HEK293 (cell line): Measurements from ENCODE around the gene STYXL1.

Experiments used
- CTCF ChIA-PET: fragments of 350-600 bp; formaldehyde crosslinking; extraction: SDS; loops from one replicate; lab custom pipeline; 2021; ENCODE audit warnings: antibody characterized with exemption; lab: Yijun Ruan, JAX
- POLR2A ChIA-PET: fragments of 300-600 bp; formaldehyde crosslinking; extraction: SDS; loops from one replicate; lab custom pipeline; 2020; ENCODE audit warnings: antibody characterized with exemption, inconsistent platforms; lab: Yijun Ruan, JAX
- H3K27ac ChIP-seq: fragments of 200-500 bp; sonication (Bioruptor generic); 2 replicates; pipeline ENCODE4 v1.5.1; 2014; ENCODE audit warnings: low read depth, low read length, control low read depth, inconsistent platforms; ENCODE audit errors: extremely low read depth
- H3K36me3 ChIP-seq, 2 experiments: fragments of 200-500 bp in 1 of 2; sonication (Bioruptor generic) in 1 of 2; 1 replicate in 1 of 2; 2 replicates in 1 of 2; pipeline ENCODE4 v1.5.1; 2014 to 2017; ENCODE audit warnings: inconsistent platforms in 2 of 2, low read length in 2 of 2; ENCODE audit not compliant: control insufficient read depth in 2 of 2, insufficient read depth in 1 of 2
- H3K4me1 ChIP-seq: fragments of 200-500 bp; sonication (Bioruptor generic); 2 replicates; pipeline ENCODE4 v1.5.1; 2014; ENCODE audit warnings: mild to moderate bottlenecking, low read length, inconsistent platforms; ENCODE audit not compliant: control insufficient read depth, insufficient read depth
- H3K4me3 ChIP-seq: 2 replicates; pipeline ENCODE4 v1.5.1; 2011; ENCODE audit warnings: low read depth, mild to moderate bottlenecking, control low read depth, low read length, moderate library complexity
- H3K9me3 ChIP-seq: fragments of 200-500 bp; sonication (Bioruptor generic); 2 replicates; pipeline ENCODE4 v1.5.1; 2014; ENCODE audit warnings: low read depth, low read length, inconsistent platforms; ENCODE audit not compliant: control insufficient read depth, insufficient read depth
- BCL11B ChIP-seq: fragments of 450-650 bp; formaldehyde crosslinking; IDR thresholded peaks from 2 replicates; pipeline ENCODE4 v1.5.1; 2016; ENCODE audit warnings: low read depth, missing biosample characterization, missing genetic modification characterization
- HOXC10 ChIP-seq: sonication (generic); formaldehyde crosslinking; IDR thresholded peaks from 2 replicates; pipeline ENCODE4 v1.8.1; 2023; ENCODE audit warnings: mild to moderate bottlenecking, missing genetic modification reagents
- KLF17 ChIP-seq: fragments of 450-650 bp; formaldehyde crosslinking; IDR thresholded peaks from 2 replicates; pipeline ENCODE4 v1.5.1; 2016; ENCODE audit warnings: missing biosample characterization, missing genetic modification characterization
- PRDM2 ChIP-seq: fragments of 450-650 bp; formaldehyde crosslinking; IDR thresholded peaks from 2 replicates; pipeline ENCODE4 v1.5.1; 2016; ENCODE audit warnings: missing biosample characterization, missing genetic modification characterization, borderline replicate concordance
- TCF7L2 ChIP-seq: IDR thresholded peaks from 2 replicates; pipeline ENCODE4 v1.6.1; 2011; ENCODE audit warnings: low read depth, mild to moderate bottlenecking, inconsistent platforms, low read length, moderate library complexity, borderline replicate concordance
- TRIM28 ChIP-seq: IDR thresholded peaks from 2 replicates; pipeline ENCODE4 v1.6.1; 2011; ENCODE audit warnings: low read length, control low read depth, borderline replicate concordance
- TSHZ1 ChIP-seq: fragments of 450-650 bp; formaldehyde crosslinking; IDR thresholded peaks from 2 replicates; pipeline ENCODE4 v1.5.1; 2016; ENCODE audit warnings: missing biosample characterization, missing genetic modification characterization, borderline replicate concordance
- ZBTB21 ChIP-seq: fragments of 450-650 bp; formaldehyde crosslinking; IDR thresholded peaks from 2 replicates; pipeline ENCODE4 v1.5.1; 2017; ENCODE audit warnings: missing biosample characterization, missing genetic modification characterization
- ZFP3 ChIP-seq: fragments of 450-650 bp; formaldehyde crosslinking; IDR thresholded peaks from 2 replicates; pipeline ENCODE4 v1.5.1; 2016; ENCODE audit warnings: low read depth, missing biosample characterization, missing genetic modification characterization
- ZNF214 ChIP-seq: fragments of 450-650 bp; formaldehyde crosslinking; IDR thresholded peaks from 2 replicates; pipeline ENCODE4 v1.5.1; 2017; ENCODE audit warnings: missing biosample characterization, mild to moderate bottlenecking, missing genetic modification characterization, borderline replicate concordance
- ZNF23 ChIP-seq: fragments of 450-650 bp; formaldehyde crosslinking; IDR thresholded peaks from 2 replicates; pipeline ENCODE4 v1.5.1; 2016; ENCODE audit warnings: missing biosample characterization, missing genetic modification characterization, borderline replicate concordance
- ZNF24 ChIP-seq: fragments of 450-650 bp; formaldehyde crosslinking; IDR thresholded peaks from 2 replicates; pipeline ENCODE4 v1.5.1; 2016; ENCODE audit warnings: missing biosample characterization, missing genetic modification characterization
- ZNF391 ChIP-seq: fragments of 450-650 bp; formaldehyde crosslinking; IDR thresholded peaks from 2 replicates; pipeline ENCODE4 v1.5.1; 2016; ENCODE audit warnings: low read depth, missing biosample characterization, missing genetic modification characterization, borderline replicate concordance
- ZNF423 ChIP-seq: fragments of 450-650 bp; formaldehyde crosslinking; IDR thresholded peaks from 2 replicates; pipeline ENCODE4 v1.5.1; 2016; ENCODE audit warnings: missing biosample characterization, missing genetic modification characterization
- ZNF677 ChIP-seq: fragments of 450-650 bp; IDR thresholded peaks from 2 replicates; pipeline ENCODE4 v1.5.0; 2018; ENCODE audit warnings: missing biosample characterization, mild to moderate bottlenecking, missing genetic modification characterization, moderate library complexity
- ZNF707 ChIP-seq: fragments of 450-650 bp; formaldehyde crosslinking; IDR thresholded peaks from 2 replicates; pipeline ENCODE4 v1.5.1; 2016; ENCODE audit warnings: missing biosample characterization, missing genetic modification characterization
- ZXDB ChIP-seq: fragments of 450-650 bp; formaldehyde crosslinking; IDR thresholded peaks from 2 replicates; pipeline ENCODE4 v1.5.1; 2016; ENCODE audit warnings: missing biosample characterization, missing genetic modification characterization
- TF ChIP-seq, protein P1 (sequence below): fragments of 450-650 bp; formaldehyde crosslinking; IDR thresholded peaks from 2 replicates; pipeline ENCODE4 v1.5.1; 2016; ENCODE audit warnings: missing biosample characterization, missing genetic modification characterization
- TF ChIP-seq, protein P2 (sequence below): fragments of 450-650 bp; formaldehyde crosslinking; IDR thresholded peaks from 2 replicates; pipeline ENCODE4 v1.5.1; 2016; ENCODE audit warnings: missing biosample characterization, missing genetic modification characterization

Gene STYXL1

GRCh38 chr7:76057103-76057812 lies 9.5 kb upstream of the STYXL1 start:
- Histone ChIP-seq H3K9me3 (no peaks in the 10 kb centered on the region), H3K36me3 (peaks cover 30 to 95% of the 10 kb centered on the region in 2 experiments; a peak in 2 of 3 replicates), H3K4me3 (no peak overlapping the region), H3K4me1 (no peaks in the 10 kb centered on the region), H3K27ac (no peak overlapping the region)
- CTCF ChIA-PET = interaction anchor here (0.5 kb wide), 1 partner anchor 98 kb away, joined by 3 read pairs; no protein-coding TSS in a partner anchor
- no peak for TF ChIP-seq ZNF391
- TF ChIP-seq ZXDB (tag by site-specific recombination) = no peak
- TF ChIP-seq, protein P1, sequence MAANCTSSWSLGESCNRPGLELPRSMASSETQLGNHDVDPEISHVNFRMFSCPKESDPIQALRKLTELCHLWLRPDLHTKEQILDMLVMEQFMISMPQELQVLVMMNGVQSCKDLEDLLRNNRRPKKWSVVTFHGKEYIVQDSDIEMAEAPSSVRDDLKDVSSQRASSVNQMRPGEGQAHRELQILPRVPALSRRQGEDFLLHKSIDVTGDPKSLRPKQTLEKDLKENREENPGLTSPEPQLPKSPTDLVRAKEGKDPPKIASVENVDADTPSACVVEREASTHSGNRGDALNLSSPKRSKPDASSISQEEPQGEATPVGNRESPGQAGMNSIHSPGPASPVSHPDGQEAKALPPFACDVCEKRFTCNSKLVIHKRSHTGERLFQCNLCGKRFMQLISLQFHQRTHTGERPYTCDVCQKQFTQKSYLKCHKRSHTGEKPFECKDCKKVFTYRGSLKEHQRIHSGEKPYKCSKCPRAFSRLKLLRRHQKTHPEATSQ (tag by site-specific recombination) = no peak
- no peak for TF ChIP-seq ZBTB21 (tag by site-specific recombination)
- TF ChIP-seq KLF17 = no peak
- no peak for TF ChIP-seq TSHZ1
- no peak for TF ChIP-seq ZNF214 (tag by site-specific recombination)
- no peak for TF ChIP-seq TRIM28
- no peak for TF ChIP-seq ZNF24
- TF ChIP-seq BCL11B (tag by site-specific recombination) = no peak
- TF ChIP-seq TCF7L2 = no peak
- TF ChIP-seq PRDM2 = no peak
- TF ChIP-seq ZNF707 (tag by site-specific recombination) = no peak
- TF ChIP-seq HOXC10 (CRISPR knock-in tag) = no peak
- TF ChIP-seq, protein P2, sequence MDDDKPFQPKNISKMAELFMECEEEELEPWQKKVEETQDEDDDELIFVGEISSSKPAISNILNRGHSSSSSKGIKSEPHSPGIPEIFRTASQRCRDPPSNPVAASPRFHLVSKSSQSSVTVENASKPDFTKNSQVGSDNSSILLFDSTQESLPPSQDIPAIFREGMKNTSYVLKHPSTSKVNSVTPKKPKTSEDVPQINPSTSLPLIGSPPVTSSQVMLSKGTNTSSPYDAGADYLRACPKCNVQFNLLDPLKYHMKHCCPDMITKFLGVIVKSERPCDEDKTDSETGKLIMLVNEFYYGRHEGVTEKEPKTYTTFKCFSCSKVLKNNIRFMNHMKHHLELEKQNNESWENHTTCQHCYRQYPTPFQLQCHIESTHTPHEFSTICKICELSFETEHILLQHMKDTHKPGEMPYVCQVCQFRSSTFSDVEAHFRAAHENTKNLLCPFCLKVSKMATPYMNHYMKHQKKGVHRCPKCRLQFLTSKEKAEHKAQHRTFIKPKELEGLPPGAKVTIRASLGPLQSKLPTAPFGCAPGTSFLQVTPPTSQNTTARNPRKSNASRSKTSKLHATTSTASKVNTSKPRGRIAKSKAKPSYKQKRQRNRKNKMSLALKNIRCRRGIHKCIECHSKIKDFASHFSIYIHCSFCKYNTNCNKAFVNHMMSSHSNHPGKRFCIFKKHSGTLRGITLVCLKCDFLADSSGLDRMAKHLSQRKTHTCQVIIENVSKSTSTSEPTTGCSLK (tag by site-specific recombination) = no peak
- no peak for TF ChIP-seq ZNF23 (tag by site-specific recombination)
- no peak for TF ChIP-seq ZFP3 (tag by site-specific recombination)
- TF ChIP-seq ZNF423 (tag by site-specific recombination) = no peak
- TF ChIP-seq ZNF677 (tag by site-specific recombination) = no peak
- POLR2A ChIA-PET = no interaction called here
